ENCODE measurements around the gene SYT1. TPM values are rescaled to one million over a fixed set of nuclear protein-coding genes. Genes with fewer than 3 reads are reported as not detected.

SYT1 gene
- polyA plus RNA-seq, 3 donors: 0.72 TPM; not detected in 2

- Histone ChIP-seq H3K4me1 (ENCODE audit: control insufficient read depth in 1 of 2, insufficient read depth in 2 of 2, low read length in 2 of 2) (no peaks in the 10 kb centered on the region), H3K9ac (ENCODE audit: insufficient read depth, low read length, poor library complexity, severe bottlenecking) (no peak overlapping the region), H3K9me3 (replicated peaks in 1 of 2; ENCODE audit: control insufficient read depth in 1 of 2, insufficient read depth in 1 of 2, low read length in 2 of 2) (no peaks in the 10 kb centered on the region), H4K20me1 (ENCODE audit: insufficient read depth, low read length) (no peaks in the 10 kb centered on the region), H3K27ac (ENCODE audit: low read depth in 1 of 2, low read length in 2 of 2) (no peak overlapping the region), H3K27me3 (ENCODE audit: control insufficient read depth in 2 of 2, insufficient read depth in 2 of 2, low read length in 2 of 2) (no peaks in the 10 kb centered on the region), H3K4me3 (replicated peaks in 1 of 3; ENCODE audit: low read depth in 2 of 3, low read length in 3 of 3) (no peak overlapping the region), H3K79me2 (ENCODE audit: insufficient read depth, low read length) (no peaks in the 10 kb centered on the region), H3K4me2 (replicated peaks; ENCODE audit: extremely low read depth, low read length, poor library complexity, severe bottlenecking) (no peak overlapping the region), H3K36me3 (replicated peaks in 1 of 2; ENCODE audit: control insufficient read depth in 1 of 2, insufficient read depth in 2 of 2, low read length in 2 of 2) (no peaks in the 10 kb centered on the region), H2AFZ (ENCODE audit: insufficient read depth, low read depth, low read length, poor library complexity, severe bottlenecking) (no peak overlapping the region)
- H3K27ac Mint-ChIP-seq: no peak overlapping the region
- no peaks in the 10 kb centered on the region for H3K27me3 Mint-ChIP-seq (ENCODE audit: low read depth in 3 of 3)
- no CpG with 5 or more reads among the region's 1 CpG for WGBS (ENCODE audit: insufficient coverage)
- H3K4me3 Mint-ChIP-seq: no peak overlapping the region
- no peak for DNase-seq
- intact Hi-C loops (cut with micrococcal nuclease): no loop called here
- H3K9me3 Mint-ChIP-seq: peaks cover 0 to 2% (median 0%) of the 10 kb centered on the region in 7 donors
- H3K36me3 Mint-ChIP-seq: no peaks in the 10 kb centered on the region
- no peak for TF ChIP-seq CTCF (IDR thresholded peaks at IDR 0.05)
- H3K4me1 Mint-ChIP-seq: no peaks in the 10 kb centered on the region
Measured at GRCh38 chr12:79006306-79006705, 141.7 kb downstream of the SYT1 start.

- Histone ChIP-seq H3K4me3 (replicated peaks in 1 of 3; ENCODE audit: low read depth in 2 of 3, low read length in 3 of 3) (no peak overlapping the region), H3K79me2 (ENCODE audit: insufficient read depth, low read length) (no peaks in the 10 kb centered on the region), H3K4me2 (replicated peaks; ENCODE audit: extremely low read depth, low read length, poor library complexity, severe bottlenecking) (no peak overlapping the region), H2AFZ (ENCODE audit: insufficient read depth, low read depth, low read length, poor library complexity, severe bottlenecking) (no peak overlapping the region), H3K27ac (ENCODE audit: low read depth in 1 of 2, low read length in 2 of 2) (no peak overlapping the region), H3K9me3 (replicated peaks in 1 of 2; ENCODE audit: control insufficient read depth in 1 of 2, insufficient read depth in 1 of 2, low read length in 2 of 2) (no peaks in the 10 kb centered on the region), H4K20me1 (ENCODE audit: insufficient read depth, low read length) (no peaks in the 10 kb centered on the region), H3K9ac (ENCODE audit: insufficient read depth, low read length, poor library complexity, severe bottlenecking) (no peak overlapping the region), H3K36me3 (replicated peaks in 1 of 2; ENCODE audit: control insufficient read depth in 1 of 2, insufficient read depth in 2 of 2, low read length in 2 of 2) (no peaks in the 10 kb centered on the region), H3K4me1 (ENCODE audit: control insufficient read depth in 1 of 2, insufficient read depth in 2 of 2, low read length in 2 of 2) (no peaks in the 10 kb centered on the region), H3K27me3 (ENCODE audit: control insufficient read depth in 2 of 2, insufficient read depth in 2 of 2, low read length in 2 of 2) (no peaks in the 10 kb centered on the region)
- 94% methylated on average over 2 of the region's 2 CpGs for WGBS (ENCODE audit: insufficient coverage)
- TF ChIP-seq CTCF (IDR thresholded peaks at IDR 0.05): no peak
- Mint-ChIP-seq H3K4me3 (no peak overlapping the region), H3K27ac (no peak overlapping the region), H3K9me3 (peaks cover 0 to 5% (median 1%) of the 10 kb centered on the region in 7 donors), H3K4me1 (no peaks in the 10 kb centered on the region), H3K36me3 (no peaks in the 10 kb centered on the region), H3K27me3 (ENCODE audit: low read depth in 3 of 3) (no peaks in the 10 kb centered on the region)
- intact Hi-C loops (cut with micrococcal nuclease): no loop called here
- no peak for DNase-seq
Measured at GRCh38 chr12:79008591-79008990, 144.0 kb downstream of the SYT1 start.

Data from CD14-positive monocyte (primary cell).